Stimulated activated CD8-positive, alpha-beta memory T cell treated with anti-CD3 and anti-CD28 coated beads, Interleukin-2, amount 100 ng/mL, for 48 hours (primary cell): ENCODE measurements around the gene TRAM2.

Experiments
- DNase-seq, 2 donors: peaks; one replicate each; pipeline ENCODE4 v3.0.0-alpha.2; 2020; ENCODE audit warnings: low read depth in 2 of 2

TRAM2 gene

GRCh38 chr6:52530351-52530750 lies 46.5 kb downstream of the TRAM2 start:
- no peak for DNase-seq

GRCh38 chr6:52529311-52529710 lies 47.5 kb downstream of the TRAM2 start:
- no peak for DNase-seq

- DNase-seq: no peak
Observed at GRCh38 chr6:52527436-52527835, 49.4 kb downstream of the TRAM2 start.

GRCh38 chr6:52526634-52527033 lies 50.2 kb downstream of the TRAM2 start:
- no peak for DNase-seq

GRCh38 chr6:52524918-52525317 lies 51.9 kb downstream of the TRAM2 start:
- DNase-seq: no peak

- no peak for DNase-seq
Observed at GRCh38 chr6:52523378-52524142, 53.3 kb downstream of the TRAM2 start.

GRCh38 chr6:52522655-52523054 lies 54.2 kb downstream of the TRAM2 start:
- no peak for DNase-seq

GRCh38 chr6:52522151-52522626 lies 54.7 kb downstream of the TRAM2 start:
- no peak for DNase-seq

GRCh38 chr6:52519618-52520017 lies 57.2 kb downstream of the TRAM2 start:
- no peak for DNase-seq

GRCh38 chr6:52518279-52518945 lies 58.4 kb downstream of the TRAM2 start:
- no peak for DNase-seq

GRCh38 chr6:52517502-52518278 lies 59.2 kb downstream of the TRAM2 start:
- DNase-seq: peak; percentile 23 to 34

GRCh38 chr6:52516943-52517342 lies 59.9 kb downstream of the TRAM2 start:
- DNase-seq: no peak

- DNase-seq: no peak
Observed at GRCh38 chr6:52516269-52516668, 60.6 kb downstream of the TRAM2 start.

GRCh38 chr6:52515219-52515960 lies 61.5 kb downstream of the TRAM2 start:
- no peak for DNase-seq

GRCh38 chr6:52514514-52514913 lies 62.3 kb downstream of the TRAM2 start:
- no peak for DNase-seq

- no peak for DNase-seq
Observed at GRCh38 chr6:52513896-52514295, 63.0 kb downstream of the TRAM2 start.

- no peak for DNase-seq
Observed at GRCh38 chr6:52513464-52513863, 63.4 kb downstream of the TRAM2 start.

GRCh38 chr6:52512199-52512598 lies 64.7 kb downstream of the TRAM2 start:
- no peak for DNase-seq

GRCh38 chr6:52511572-52512151 lies 65.2 kb downstream of the TRAM2 start:
- no peak for DNase-seq

- no peak for DNase-seq
Observed at GRCh38 chr6:52511163-52511562, 65.7 kb downstream of the TRAM2 start.

- no peak for DNase-seq
Observed at GRCh38 chr6:52510213-52510562, 66.7 kb downstream of the TRAM2 start.
